GM23248 (cell line): ENCODE data around the gene CPED1. TPM values are rescaled to one million over a fixed set of nuclear protein-coding genes. Genes with fewer than 3 reads are reported as not detected.

Experiments
- DNase-seq: peaks from one replicate; pipeline ENCODE4 v3.0.0-alpha.2; 2015
- H2AFZ ChIP-seq: fragments of 200-600 bp; sonication (generic); 2 replicates; pipeline ENCODE4 v1.6.1; 2016; ENCODE audit warnings: antibody characterized with exemption
- H3F3A ChIP-seq: fragments of 200-600 bp; sonication (generic); 2 replicates; pipeline ENCODE4 v1.6.1; 2016; ENCODE audit warnings: mild to moderate bottlenecking, antibody characterized with exemption, mixed run types; ENCODE audit not compliant: insufficient read depth
- H3K27ac ChIP-seq: fragments of 200-600 bp; sonication (generic); 2 replicates; pipeline ENCODE4 v1.5.1; 2016; ENCODE audit warnings: mild to moderate bottlenecking
- H3K27me3 ChIP-seq: fragments of 200-600 bp; sonication (generic); replicated peaks from 2 replicates; pipeline ENCODE4 v1.6.1; 2016; ENCODE audit warnings: mild to moderate bottlenecking; ENCODE audit not compliant: insufficient read depth
- H3K36me3 ChIP-seq: fragments of 200-600 bp; sonication (generic); 2 replicates; pipeline ENCODE4 v1.6.1; 2016; ENCODE audit warnings: low read depth, mild to moderate bottlenecking
- H3K4me1 ChIP-seq: fragments of 200-600 bp; sonication (generic); 2 replicates; pipeline ENCODE4 v1.6.1; 2016; ENCODE audit warnings: mild to moderate bottlenecking; ENCODE audit not compliant: insufficient read depth
- H3K4me2 ChIP-seq: fragments of 200-600 bp; sonication (generic); one replicate; pipeline ENCODE4 v1.6.1; 2016; ENCODE audit warnings: mild to moderate bottlenecking; ENCODE audit not compliant: unreplicated experiment
- H3K4me3 ChIP-seq: fragments of 200-600 bp; sonication (generic); 2 replicates; pipeline ENCODE4 v1.5.1; 2016; ENCODE audit warnings: mild to moderate bottlenecking
- H3K79me2 ChIP-seq: fragments of 200-600 bp; sonication (generic); 2 replicates; pipeline ENCODE4 v1.6.1; 2016; ENCODE audit warnings: mild to moderate bottlenecking; ENCODE audit not compliant: insufficient read depth
- H3K9ac ChIP-seq: fragments of 200-600 bp; sonication (generic); 2 replicates; pipeline ENCODE4 v1.6.1; 2016; ENCODE audit warnings: mild to moderate bottlenecking
- H3K9me2 ChIP-seq: fragments of 200-600 bp; sonication (generic); 2 replicates; pipeline ENCODE4 v1.6.1; 2016; ENCODE audit warnings: mixed run types, mild to moderate bottlenecking, moderate library complexity; ENCODE audit not compliant: insufficient read depth
- H3K9me3 ChIP-seq: fragments of 200-600 bp; sonication (generic); one replicate; pipeline ENCODE4 v1.6.1; 2017; ENCODE audit warnings: low read depth
- H4K20me1 ChIP-seq: fragments of 200-600 bp; sonication (generic); 2 replicates; pipeline ENCODE4 v1.6.0; 2016; ENCODE audit not compliant: insufficient read depth
- EZH2 ChIP-seq: fragments of 200-600 bp; sonication (generic); IDR thresholded peaks from 2 replicates; pipeline ENCODE4 v1.6.1; 2018; ENCODE audit warnings: antibody characterized with exemption, mild to moderate bottlenecking; ENCODE audit not compliant: insufficient read depth, poor library complexity, severe bottlenecking
- EZH2phosphoT487 ChIP-seq: fragments of 200-600 bp; sonication (generic); IDR thresholded peaks from 2 replicates; pipeline ENCODE4 v1.6.1; 2018; ENCODE audit warnings: antibody characterized with exemption, moderate library complexity, mild to moderate bottlenecking, low read depth; ENCODE audit not compliant: insufficient read depth
- WGBS, 2 experiments: methylation state at CpG; one replicate each; pipeline ENCODE4 v1.1.6; 2015 to 2017; ENCODE audit warnings: low lambda C conversion rate in 2 of 2, low coverage in 1 of 2; ENCODE audit errors: missing lambda C conversion rate in 2 of 2; 5-methylcytosine and 5-hydroxymethylcytosine counted together
- in situ Hi-C: fragments of 300-500 bp; cut with MboI; formaldehyde crosslinking; loops from 2 replicates; pipeline ENCODE4 v1.15.0; 2020
- polyA plus RNA-seq: library from polyadenylated mRNA; unstranded; fragments of >200 nt; fragmentation: Nextera tagmentation; extraction: Ambion mirVana; gene quantifications from 2 replicates; pipeline ENCODE4 v1.2.1, GENCODE V29; 2016
- total RNA-seq: library from RNA; depleted of rRNA; stranded (reverse); fragments of >200 nt; shearing (Covaris generic); gene quantifications from 2 replicates; pipeline ENCODE4 v1.2.3, GENCODE V29; 2014

CPED1 gene
- total and polyA plus RNA-seq, 2 experiments from 2014 or later, result 12.4 to 20.2 TPM

GRCh38 chr7:121126201-121126600 lies 137.7 kb downstream of the CPED1 start:
- H3K4me3 ChIP-seq, result no peak overlapping the region
- H3K9me2 ChIP-seq, result no peaks in the 10 kb centered on the region
- no peak overlapping the region for H2AFZ ChIP-seq
- H3K4me1 ChIP-seq, result 0 out of 2 replicates have a peak, but pooled peaks cover 4% of the 10 kb centered on the region
- TF ChIP-seq EZH2phosphoT487 (no peak), EZH2 (no peak)
- no peaks in the 10 kb centered on the region for H3K27me3 ChIP-seq
- no peaks in the 10 kb centered on the region for H3K36me3 ChIP-seq
- H3K79me2 ChIP-seq, result no peaks in the 10 kb centered on the region
- no peak overlapping the region for H3K9ac ChIP-seq
- no peak for DNase-seq
- H4K20me1 ChIP-seq, result no peaks in the 10 kb centered on the region
- no peaks in the 10 kb centered on the region for H3F3A ChIP-seq
- 100% methylated on average over 1 of the region's 1 CpG for WGBS, 2 experiments
- no peak overlapping the region for H3K27ac ChIP-seq
- H3K9me3 ChIP-seq, result no peaks in the 10 kb centered on the region
- H3K4me2 ChIP-seq, result no peak overlapping the region
- in situ Hi-C loops, result no loop called here

DNA sequence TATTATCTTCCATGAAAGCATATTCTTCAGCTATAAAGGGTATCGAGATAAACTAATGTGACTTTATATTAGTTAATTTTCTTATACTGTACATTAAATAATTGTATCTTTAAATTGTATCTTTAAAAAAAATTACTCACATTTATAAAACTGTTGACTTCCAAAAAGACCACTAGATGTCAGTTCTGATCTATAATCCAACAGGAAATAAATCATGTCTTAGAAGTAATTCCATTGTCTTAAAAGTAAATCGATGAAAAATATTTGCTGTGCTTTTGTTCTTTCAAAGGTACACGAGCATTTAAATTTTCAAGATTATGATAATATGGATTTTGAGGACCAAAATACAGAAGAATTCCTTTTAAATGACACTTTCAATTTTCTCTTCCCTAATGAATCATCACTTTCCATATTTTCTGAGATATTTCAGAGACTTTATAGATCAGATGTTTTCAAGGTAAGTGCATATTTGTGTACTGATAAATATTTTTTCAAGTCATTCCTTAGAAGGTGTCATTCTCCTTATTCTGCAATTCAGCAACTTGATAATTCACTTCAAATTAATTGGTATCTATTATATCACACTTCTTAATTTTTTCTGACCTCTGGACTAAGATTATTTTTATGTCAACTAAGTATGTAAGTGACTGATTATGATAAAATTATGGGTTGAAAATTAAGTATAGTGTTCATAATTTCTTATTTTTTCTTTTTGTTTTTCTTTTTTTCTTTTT lies 138.5 kb downstream of the CPED1 start:
- H4K20me1 ChIP-seq, result no peaks in the 10 kb centered on the region
- no peaks in the 10 kb centered on the region for H3K9me3 ChIP-seq
- no peak overlapping the region for H3K27ac ChIP-seq
- no peak overlapping the region for H2AFZ ChIP-seq
- 47 to 53% methylated on average over 3 of the region's 3 CpGs for WGBS, 2 experiments
- no peaks in the 10 kb centered on the region for H3K36me3 ChIP-seq
- peak; percentile 24 for DNase-seq
- H3F3A ChIP-seq, result no peaks in the 10 kb centered on the region
- H3K4me1 ChIP-seq, result 0 out of 2 replicates have a peak, but pooled peaks cover 4% of the 10 kb centered on the region
- TF ChIP-seq EZH2phosphoT487 (no peak), EZH2 (no peak)
- H3K9ac ChIP-seq, result no peak overlapping the region
- no peak overlapping the region for H3K4me3 ChIP-seq
- no peaks in the 10 kb centered on the region for H3K79me2 ChIP-seq
- H3K27me3 ChIP-seq, result no peaks in the 10 kb centered on the region
- no peak overlapping the region for H3K4me2 ChIP-seq
- no peaks in the 10 kb centered on the region for H3K9me2 ChIP-seq
- in situ Hi-C loops, result no loop called here

DNA sequence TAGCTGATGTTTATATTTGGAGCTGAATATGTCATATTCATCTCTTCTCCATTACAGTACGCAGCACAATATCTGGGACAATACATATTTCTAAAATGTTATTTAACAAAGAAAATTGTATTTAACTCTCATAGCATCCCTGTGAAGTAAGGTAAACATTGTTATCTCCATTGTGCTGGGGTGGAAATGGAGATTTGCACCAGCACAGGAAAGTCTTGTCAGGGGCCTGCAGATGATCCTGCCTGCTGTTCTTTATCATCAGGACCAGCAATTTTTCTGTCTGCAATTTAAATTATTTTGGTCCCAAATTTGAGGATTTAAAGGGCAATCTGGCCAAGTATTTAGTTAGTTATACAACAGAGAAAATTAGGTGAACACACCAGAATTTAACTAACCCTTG lies 144.4 kb downstream of the CPED1 start:
- no peaks in the 10 kb centered on the region for H3K27me3 ChIP-seq
- no peaks in the 10 kb centered on the region for H3F3A ChIP-seq
- no peak overlapping the region for H3K27ac ChIP-seq
- H4K20me1 ChIP-seq, result no peaks in the 10 kb centered on the region
- no peak overlapping the region for H3K9ac ChIP-seq
- no peak overlapping the region for H2AFZ ChIP-seq
- H3K36me3 ChIP-seq, result no peaks in the 10 kb centered on the region
- no peaks in the 10 kb centered on the region for H3K79me2 ChIP-seq
- in situ Hi-C loops, result no loop called here
- no peak overlapping the region for H3K4me2 ChIP-seq
- H3K9me2 ChIP-seq, result no peaks in the 10 kb centered on the region
- WGBS, 2 experiments, result 0% methylated on average over 1 of the region's 1 CpG
- no peak overlapping the region for H3K4me3 ChIP-seq
- TF ChIP-seq EZH2 (no peak), EZH2phosphoT487 (no peak)
- no peaks in the 10 kb centered on the region for H3K4me1 ChIP-seq
- H3K9me3 ChIP-seq, result no peaks in the 10 kb centered on the region
- no peak for DNase-seq

DNA sequence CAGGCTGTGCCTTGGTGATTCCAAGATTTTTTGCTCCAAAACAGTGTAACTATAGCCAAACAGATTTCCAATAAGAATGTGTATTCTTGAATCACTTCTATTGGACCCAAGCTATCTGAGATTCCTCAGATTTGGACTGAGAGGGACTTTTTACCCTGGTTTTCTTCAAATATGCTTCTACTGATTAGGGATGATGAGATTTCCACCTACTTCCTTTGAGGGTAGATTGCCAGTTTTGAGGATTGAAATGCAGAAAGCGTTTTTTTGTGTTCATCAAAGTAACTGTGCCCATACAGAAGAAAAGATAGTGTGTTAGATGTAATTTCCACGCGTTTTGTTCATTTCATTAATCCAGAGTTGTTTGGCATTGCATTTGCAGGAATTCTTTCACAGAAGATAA lies 144.9 kb downstream of the CPED1 start:
- Histone ChIP-seq H3K27me3 (no peaks in the 10 kb centered on the region), H3K9me3 (no peaks in the 10 kb centered on the region), H3K4me1 (no peaks in the 10 kb centered on the region), H2AFZ (no peak overlapping the region), H3K9me2 (no peaks in the 10 kb centered on the region), H3K79me2 (no peaks in the 10 kb centered on the region), H3K4me2 (no peak overlapping the region), H3K27ac (no peak overlapping the region), H4K20me1 (no peaks in the 10 kb centered on the region), H3F3A (no peaks in the 10 kb centered on the region), H3K4me3 (no peak overlapping the region), H3K9ac (no peak overlapping the region), H3K36me3 (no peaks in the 10 kb centered on the region)
- no peak for TF ChIP-seq EZH2
- in situ Hi-C loops, result no loop called here
- DNase-seq, result no peak
- 96 to 99% methylated on average over 3 of the region's 3 CpGs for WGBS, 2 experiments

- Histone ChIP-seq H3K4me1 (no peaks in the 10 kb centered on the region), H3K9me2 (no peaks in the 10 kb centered on the region), H3K27ac (no peak overlapping the region), H3K9me3 (no peaks in the 10 kb centered on the region), H3K36me3 (no peaks in the 10 kb centered on the region), H3K4me3 (no peak overlapping the region), H3F3A (no peaks in the 10 kb centered on the region), H2AFZ (no peak overlapping the region), H4K20me1 (no peaks in the 10 kb centered on the region), H3K9ac (no peak overlapping the region), H3K4me2 (no peak overlapping the region), H3K79me2 (no peaks in the 10 kb centered on the region), H3K27me3 (no peaks in the 10 kb centered on the region)
- in situ Hi-C loops, result no loop called here
- TF ChIP-seq EZH2 (no peak), EZH2phosphoT487 (no peak)
- WGBS, 2 experiments, result 93 to 100% methylated on average over 2 of the region's 2 CpGs
- no peak for DNase-seq
These were observed 149.1 kb downstream of the CPED1 start for GRCh38 chr7:121137580-121137979.
